GM12873 (cell line): ENCODE results near the gene FAM177B.

Experiments used
- TF ChIP-seq, protein P1 (sequence below): IDR thresholded peaks from 2 replicates; pipeline ENCODE4 v1.5.1; 2012; ENCODE audit warnings: low read depth, mild to moderate bottlenecking, moderate library complexity, low read length, control low read depth; ENCODE audit not compliant: insufficient read depth; ENCODE audit errors: missing control alignments

FAM177B gene

GRCh38 chr1:222736972-222737371, at the start of gene FAM177B:
Gene FAM177B, plus strand, starts transcription at chr1:222737202. Its CDS starts 9,344 bp downstream, at chr1:222746546.
- TF ChIP-seq, protein P1, sequence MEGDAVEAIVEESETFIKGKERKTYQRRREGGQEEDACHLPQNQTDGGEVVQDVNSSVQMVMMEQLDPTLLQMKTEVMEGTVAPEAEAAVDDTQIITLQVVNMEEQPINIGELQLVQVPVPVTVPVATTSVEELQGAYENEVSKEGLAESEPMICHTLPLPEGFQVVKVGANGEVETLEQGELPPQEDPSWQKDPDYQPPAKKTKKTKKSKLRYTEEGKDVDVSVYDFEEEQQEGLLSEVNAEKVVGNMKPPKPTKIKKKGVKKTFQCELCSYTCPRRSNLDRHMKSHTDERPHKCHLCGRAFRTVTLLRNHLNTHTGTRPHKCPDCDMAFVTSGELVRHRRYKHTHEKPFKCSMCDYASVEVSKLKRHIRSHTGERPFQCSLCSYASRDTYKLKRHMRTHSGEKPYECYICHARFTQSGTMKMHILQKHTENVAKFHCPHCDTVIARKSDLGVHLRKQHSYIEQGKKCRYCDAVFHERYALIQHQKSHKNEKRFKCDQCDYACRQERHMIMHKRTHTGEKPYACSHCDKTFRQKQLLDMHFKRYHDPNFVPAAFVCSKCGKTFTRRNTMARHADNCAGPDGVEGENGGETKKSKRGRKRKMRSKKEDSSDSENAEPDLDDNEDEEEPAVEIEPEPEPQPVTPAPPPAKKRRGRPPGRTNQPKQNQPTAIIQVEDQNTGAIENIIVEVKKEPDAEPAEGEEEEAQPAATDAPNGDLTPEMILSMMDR = no peak

DNA sequence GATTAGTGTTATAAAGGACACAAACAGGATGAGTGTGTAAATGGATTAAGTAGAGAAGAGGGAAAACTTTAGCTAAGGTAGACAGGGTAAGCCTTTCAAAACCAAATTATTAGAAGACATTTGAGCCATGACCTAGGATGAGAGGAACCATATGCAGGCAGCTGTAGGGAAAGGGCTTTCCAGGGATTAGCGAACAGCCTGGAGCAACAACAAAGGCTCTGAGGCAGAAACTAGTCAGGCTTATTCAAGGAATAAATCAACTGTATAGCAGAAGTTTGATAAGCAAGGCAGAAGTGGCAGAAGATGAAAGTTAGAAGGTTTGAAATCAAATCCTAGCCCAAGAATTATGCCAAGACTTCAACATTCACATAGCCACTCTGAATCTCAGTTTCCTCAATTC, 46.0 kb upstream of the FAM177B start:
- TF ChIP-seq, protein P1 = no peak

- TF ChIP-seq, protein P1 = no peak
Observed at GRCh38 chr1:222694927-222695326, 42.1 kb upstream of the FAM177B start.

- TF ChIP-seq, protein P1 = no peak
Observed at GRCh38 chr1:222696741-222697140, 40.3 kb upstream of the FAM177B start.

- TF ChIP-seq, protein P1 = no peak
Observed at GRCh38 chr1:222697203-222697602, 39.8 kb upstream of the FAM177B start.

- TF ChIP-seq, protein P1 = no peak
Observed at GRCh38 chr1:222697826-222698225, 39.2 kb upstream of the FAM177B start.

- TF ChIP-seq, protein P1 = no peak
Observed at GRCh38 chr1:222702210-222702609, 34.8 kb upstream of the FAM177B start.

DNA sequence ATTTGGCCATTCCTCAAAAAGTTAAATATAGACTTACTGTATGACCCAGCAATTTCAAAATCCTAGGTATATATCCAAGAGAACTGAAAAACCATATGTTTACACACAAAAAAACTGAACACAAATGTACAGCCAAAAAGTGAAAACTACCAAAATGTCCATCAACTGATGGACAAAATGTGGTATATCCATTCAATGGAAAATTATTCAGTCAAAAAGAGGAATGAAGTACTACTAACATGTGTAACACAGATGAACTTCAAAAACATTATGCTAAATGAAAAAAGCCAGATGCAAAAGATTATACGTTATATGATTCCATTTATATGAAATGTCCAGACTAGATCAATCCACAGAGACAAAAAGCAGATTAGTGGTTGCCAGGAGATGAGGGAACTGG, 32.7 kb upstream of the FAM177B start:
- TF ChIP-seq, protein P1 = no peak
